Measurements from ENCODE around the gene LY6G5C.

- TF ChIP-seq CTCF (IDR thresholded peaks at IDR 0.05) (no peak), EP300 (IDR thresholded peaks at IDR 0.05) (peak in 1 of 2 donors; percentile 84)
Observed at GRCh38 chr6:31729979-31730630, 49.2 kb upstream of the LY6G5C start.

Data from tibial nerve (tissue), 4 donors.